ENCODE results near the gene RNF11.

The RNF11 gene

GRCh38 chr1:51301844-51302162 is 65.7 kb downstream of the RNF11 start:
- H3K27me3 ChIP-seq (ENCODE audit: control insufficient read depth, insufficient read depth, low read length): no peaks in the 10 kb centered on the region
- H3K9me3 ChIP-seq (ENCODE audit: control insufficient read depth, low read length): no peaks in the 10 kb centered on the region
- no peak overlapping the region for H3K4me3 ChIP-seq (ENCODE audit: low read length)
- H3K4me1 ChIP-seq (ENCODE audit: control insufficient read depth, insufficient read depth, low read length): peaks cover 45% of the 10 kb centered on the region
- no peak overlapping the region for H3K9ac ChIP-seq (ENCODE audit: low read length)
- peaks cover 3% of the 10 kb centered on the region for H3K36me3 ChIP-seq (ENCODE audit: control insufficient read depth, insufficient read depth, low read length)

- Histone ChIP-seq H3K9me3 (ENCODE audit: control insufficient read depth, low read length) (no peaks in the 10 kb centered on the region), H3K4me1 (ENCODE audit: control insufficient read depth, insufficient read depth, low read length) (peaks cover 41% of the 10 kb centered on the region), H3K36me3 (ENCODE audit: control insufficient read depth, insufficient read depth, low read length) (peaks cover 3% of the 10 kb centered on the region), H3K4me3 (ENCODE audit: low read length) (no peak overlapping the region), H3K27me3 (ENCODE audit: control insufficient read depth, insufficient read depth, low read length) (no peaks in the 10 kb centered on the region), H3K9ac (ENCODE audit: low read length) (no peak overlapping the region)
These were observed 66.2 kb downstream of the RNF11 start for GRCh38 chr1:51302270-51302669.

GRCh38 chr1:51302746-51303145 is 66.7 kb downstream of the RNF11 start:
- Histone ChIP-seq H3K4me1 (ENCODE audit: control insufficient read depth, insufficient read depth, low read length) (peaks cover 37% of the 10 kb centered on the region), H3K27me3 (ENCODE audit: control insufficient read depth, insufficient read depth, low read length) (no peaks in the 10 kb centered on the region), H3K9ac (ENCODE audit: low read length) (no peak overlapping the region), H3K36me3 (ENCODE audit: control insufficient read depth, insufficient read depth, low read length) (peaks cover 3% of the 10 kb centered on the region), H3K4me3 (ENCODE audit: low read length) (no peak overlapping the region), H3K9me3 (ENCODE audit: control insufficient read depth, low read length) (no peaks in the 10 kb centered on the region)

GRCh38 chr1:51303315-51303714 is 67.2 kb downstream of the RNF11 start:
- Histone ChIP-seq H3K36me3 (ENCODE audit: control insufficient read depth, insufficient read depth, low read length) (peaks cover 3% of the 10 kb centered on the region), H3K4me1 (ENCODE audit: control insufficient read depth, insufficient read depth, low read length) (peaks cover 32% of the 10 kb centered on the region), H3K9me3 (ENCODE audit: control insufficient read depth, low read length) (no peaks in the 10 kb centered on the region), H3K27me3 (ENCODE audit: control insufficient read depth, insufficient read depth, low read length) (no peaks in the 10 kb centered on the region), H3K9ac (ENCODE audit: low read length) (no peak overlapping the region), H3K4me3 (ENCODE audit: low read length) (no peak overlapping the region)

- Histone ChIP-seq H3K27me3 (ENCODE audit: control insufficient read depth, insufficient read depth, low read length) (no peaks in the 10 kb centered on the region), H3K36me3 (ENCODE audit: control insufficient read depth, insufficient read depth, low read length) (peaks cover 3% of the 10 kb centered on the region), H3K4me3 (ENCODE audit: low read length) (no peak overlapping the region), H3K4me1 (ENCODE audit: control insufficient read depth, insufficient read depth, low read length) (peaks cover 32% of the 10 kb centered on the region), H3K9me3 (ENCODE audit: control insufficient read depth, low read length) (no peaks in the 10 kb centered on the region), H3K9ac (ENCODE audit: low read length) (no peak overlapping the region)
These were observed 67.7 kb downstream of the RNF11 start for GRCh38 chr1:51303751-51304251.

GRCh38 chr1:51304360-51304759 is 68.3 kb downstream of the RNF11 start:
- Histone ChIP-seq H3K4me3 (ENCODE audit: low read length) (no peak overlapping the region), H3K27me3 (ENCODE audit: control insufficient read depth, insufficient read depth, low read length) (no peaks in the 10 kb centered on the region), H3K4me1 (ENCODE audit: control insufficient read depth, insufficient read depth, low read length) (peaks cover 32% of the 10 kb centered on the region), H3K9ac (ENCODE audit: low read length) (no peak overlapping the region), H3K9me3 (ENCODE audit: control insufficient read depth, low read length) (no peaks in the 10 kb centered on the region), H3K36me3 (ENCODE audit: control insufficient read depth, insufficient read depth, low read length) (peaks cover 3% of the 10 kb centered on the region)

GRCh38 chr1:51305371-51305823 is 69.3 kb downstream of the RNF11 start:
- no peak overlapping the region for H3K4me3 ChIP-seq (ENCODE audit: low read length)
- no peak overlapping the region for H3K9ac ChIP-seq (ENCODE audit: low read length)
- H3K4me1 ChIP-seq (ENCODE audit: control insufficient read depth, insufficient read depth, low read length): peaks cover 35% of the 10 kb centered on the region
- H3K9me3 ChIP-seq (ENCODE audit: control insufficient read depth, low read length): no peaks in the 10 kb centered on the region
- no peaks in the 10 kb centered on the region for H3K27me3 ChIP-seq (ENCODE audit: control insufficient read depth, insufficient read depth, low read length)
- peaks cover 3% of the 10 kb centered on the region for H3K36me3 ChIP-seq (ENCODE audit: control insufficient read depth, insufficient read depth, low read length)

GRCh38 chr1:51306950-51307349 is 70.9 kb downstream of the RNF11 start:
- H3K4me3 ChIP-seq (ENCODE audit: low read length): no peak overlapping the region
- H3K4me1 ChIP-seq (ENCODE audit: control insufficient read depth, insufficient read depth, low read length): peaks cover 35% of the 10 kb centered on the region
- H3K9me3 ChIP-seq (ENCODE audit: control insufficient read depth, low read length): no peaks in the 10 kb centered on the region
- no peak overlapping the region for H3K9ac ChIP-seq (ENCODE audit: low read length)
- no peaks in the 10 kb centered on the region for H3K27me3 ChIP-seq (ENCODE audit: control insufficient read depth, insufficient read depth, low read length)
- peaks cover 3% of the 10 kb centered on the region for H3K36me3 ChIP-seq (ENCODE audit: control insufficient read depth, insufficient read depth, low read length)

GRCh38 chr1:51308636-51309035 is 72.6 kb downstream of the RNF11 start:
- H3K36me3 ChIP-seq (ENCODE audit: control insufficient read depth, insufficient read depth, low read length): peaks cover 12% of the 10 kb centered on the region
- no peaks in the 10 kb centered on the region for H3K27me3 ChIP-seq (ENCODE audit: control insufficient read depth, insufficient read depth, low read length)
- no peak overlapping the region for H3K9ac ChIP-seq (ENCODE audit: low read length)
- H3K4me1 ChIP-seq (ENCODE audit: control insufficient read depth, insufficient read depth, low read length): peaks cover 31% of the 10 kb centered on the region
- no peaks in the 10 kb centered on the region for H3K9me3 ChIP-seq (ENCODE audit: control insufficient read depth, low read length)
- no peak overlapping the region for H3K4me3 ChIP-seq (ENCODE audit: low read length)

- Histone ChIP-seq H3K27me3 (ENCODE audit: control insufficient read depth, insufficient read depth, low read length) (no peaks in the 10 kb centered on the region), H3K9ac (ENCODE audit: low read length) (no peak overlapping the region), H3K9me3 (ENCODE audit: control insufficient read depth, low read length) (no peaks in the 10 kb centered on the region), H3K36me3 (ENCODE audit: control insufficient read depth, insufficient read depth, low read length) (peaks cover 12% of the 10 kb centered on the region), H3K4me1 (ENCODE audit: control insufficient read depth, insufficient read depth, low read length) (peaks cover 32% of the 10 kb centered on the region), H3K4me3 (ENCODE audit: low read length) (no peak overlapping the region)
These were observed 73.2 kb downstream of the RNF11 start for GRCh38 chr1:51309291-51309690.

GRCh38 chr1:51310871-51311613 is 75.0 kb downstream of the RNF11 start:
- Histone ChIP-seq H3K4me1 (ENCODE audit: control insufficient read depth, insufficient read depth, low read length) (peaks cover 27% of the 10 kb centered on the region), H3K4me3 (ENCODE audit: low read length) (no peak overlapping the region), H3K9ac (ENCODE audit: low read length) (no peak overlapping the region), H3K27me3 (ENCODE audit: control insufficient read depth, insufficient read depth, low read length) (no peaks in the 10 kb centered on the region), H3K9me3 (ENCODE audit: control insufficient read depth, low read length) (no peaks in the 10 kb centered on the region), H3K36me3 (ENCODE audit: control insufficient read depth, insufficient read depth, low read length) (peaks cover 9% of the 10 kb centered on the region)

- no peak overlapping the region for H3K9ac ChIP-seq (ENCODE audit: low read length)
- H3K4me1 ChIP-seq (ENCODE audit: control insufficient read depth, insufficient read depth, low read length): peaks cover 25% of the 10 kb centered on the region
- H3K4me3 ChIP-seq (ENCODE audit: low read length): no peak overlapping the region
- peaks cover 9% of the 10 kb centered on the region for H3K36me3 ChIP-seq (ENCODE audit: control insufficient read depth, insufficient read depth, low read length)
- H3K9me3 ChIP-seq (ENCODE audit: control insufficient read depth, low read length): no peaks in the 10 kb centered on the region
- no peaks in the 10 kb centered on the region for H3K27me3 ChIP-seq (ENCODE audit: control insufficient read depth, insufficient read depth, low read length)
These were observed 75.8 kb downstream of the RNF11 start for GRCh38 chr1:51311826-51312225.
